ENCODE results near the gene RPE65. TPM values are rescaled to one million over a fixed set of nuclear protein-coding genes. Genes with fewer than 3 reads are reported as not detected.
"Not testable (repeated sequence)": the region's sequence is repeated elsewhere in the genome, so short reads cannot be mapped to it uniquely, and the experiment has no call there.

RPE65 gene
- total and polyA plus RNA-seq, 2 experiments from 2014 or later = not detected

GRCh38 chr1:68385798-68386524 lies 63.8 kb downstream of the RPE65 start:
- not testable (repeated sequence) for DNase-seq (ENCODE audit: low spot score); H3K27ac ChIP-seq (ENCODE audit: low read depth); H3K9me2 ChIP-seq (ENCODE audit: insufficient read depth); H3K4me1 ChIP-seq (ENCODE audit: insufficient read depth); H3K27me3 Mint-ChIP-seq (ENCODE audit: insufficient read depth, low read depth, poor library complexity); H2AFZ ChIP-seq; H3K27ac Mint-ChIP-seq; ATAC-seq; H3K27me3 ChIP-seq (ENCODE audit: insufficient read depth); H3F3A ChIP-seq (replicated peaks; ENCODE audit: low read depth); H3K4me3 ChIP-seq; H3K36me3 ChIP-seq (ENCODE audit: insufficient read depth); H3K4me2 ChIP-seq; H4K20me1 ChIP-seq (replicated peaks; ENCODE audit: insufficient read depth); H3K79me2 ChIP-seq (replicated peaks; ENCODE audit: insufficient read depth); H3K4me3 Mint-ChIP-seq; H3K4me1 Mint-ChIP-seq
- Mint-ChIP-seq H3K9me3 (peaks cover 40% of the 10 kb centered on the region), H3K36me3 (ENCODE audit: low read depth) (peaks cover 25% of the 10 kb centered on the region)

- Histone ChIP-seq H3K79me2 (replicated peaks; ENCODE audit: insufficient read depth) (no peaks in the 10 kb centered on the region), H3K4me1 (ENCODE audit: insufficient read depth) (no peaks in the 10 kb centered on the region), H3K9me2 (ENCODE audit: insufficient read depth) (no peaks in the 10 kb centered on the region), H3K4me2 (no peak overlapping the region), H3F3A (replicated peaks; ENCODE audit: low read depth) (no peaks in the 10 kb centered on the region), H3K4me3 (no peak overlapping the region), H3K27ac (ENCODE audit: low read depth) (no peak overlapping the region), H3K27me3 (ENCODE audit: insufficient read depth) (no peaks in the 10 kb centered on the region), H3K36me3 (ENCODE audit: insufficient read depth) (no peaks in the 10 kb centered on the region), H2AFZ (no peak overlapping the region), H4K20me1 (replicated peaks; ENCODE audit: insufficient read depth) (no peaks in the 10 kb centered on the region)
- peaks cover 40% of the 10 kb centered on the region for H3K9me3 Mint-ChIP-seq
- no peak for ATAC-seq
- no peaks in the 10 kb centered on the region for H3K4me1 Mint-ChIP-seq
- TF ChIP-seq ETS1 (IDR thresholded peaks at IDR 0.05) = no peak
- TF ChIP-seq CREB1 (CRISPR knock-in tag; IDR thresholded peaks at IDR 0.05; ENCODE audit: low read depth) = no peak
- no peak for TF ChIP-seq EZH2 (IDR thresholded peaks at IDR 0.05; ENCODE audit: low read depth, unreplicated experiment)
- H3K36me3 Mint-ChIP-seq (ENCODE audit: low read depth) = peaks cover 25% of the 10 kb centered on the region
- no peak overlapping the region for H3K4me3 Mint-ChIP-seq
- no peak for DNase-seq (ENCODE audit: low spot score)
- H3K27ac Mint-ChIP-seq = no peak overlapping the region
- peaks cover 4% of the 10 kb centered on the region for H3K27me3 Mint-ChIP-seq (ENCODE audit: insufficient read depth, low read depth, poor library complexity)
Measured at GRCh38 chr1:68384872-68385411, 64.8 kb downstream of the RPE65 start.

GRCh38 chr1:68384321-68384813 lies 65.4 kb downstream of the RPE65 start:
- Mint-ChIP-seq H3K4me3 (no peak overlapping the region), H3K4me1 (no peaks in the 10 kb centered on the region), H3K9me3 (peaks cover 40% of the 10 kb centered on the region), H3K27ac (no peak overlapping the region), H3K36me3 (ENCODE audit: low read depth) (peaks cover 24% of the 10 kb centered on the region), H3K27me3 (ENCODE audit: insufficient read depth, low read depth, poor library complexity) (peaks cover 4% of the 10 kb centered on the region)
- no peak overlapping the region for H3K4me3 ChIP-seq
- H3F3A ChIP-seq (replicated peaks; ENCODE audit: low read depth) = no peaks in the 10 kb centered on the region
- H3K79me2 ChIP-seq (replicated peaks; ENCODE audit: insufficient read depth) = no peaks in the 10 kb centered on the region
- H3K9me2 ChIP-seq (ENCODE audit: insufficient read depth) = no peaks in the 10 kb centered on the region
- H3K4me1 ChIP-seq (ENCODE audit: insufficient read depth) = no peaks in the 10 kb centered on the region
- DNase-seq (ENCODE audit: low spot score) = no peak
- H4K20me1 ChIP-seq (replicated peaks; ENCODE audit: insufficient read depth) = no peaks in the 10 kb centered on the region
- no peak for TF ChIP-seq JUNB (IDR thresholded peaks at IDR 0.05; ENCODE audit: unreplicated experiment)
- TF ChIP-seq STAT1 (IDR thresholded peaks at IDR 0.05; ENCODE audit: unreplicated experiment) = no peak
- no peak overlapping the region for H3K4me2 ChIP-seq
- H3K27me3 ChIP-seq (ENCODE audit: insufficient read depth) = no peaks in the 10 kb centered on the region
- H3K36me3 ChIP-seq (ENCODE audit: insufficient read depth) = no peaks in the 10 kb centered on the region
- no peak overlapping the region for H2AFZ ChIP-seq
- H3K27ac ChIP-seq (ENCODE audit: low read depth) = no peak overlapping the region
- ATAC-seq = no peak

All from GM23338 (cell line).